ENCODE measurements around the gene RTN1. TPM values are rescaled to one million over a fixed set of nuclear protein-coding genes. Genes with fewer than 3 reads are reported as not detected.

The RTN1 gene
- total RNA-seq, 2 experiments from 2014 or later = not detected

DNA sequence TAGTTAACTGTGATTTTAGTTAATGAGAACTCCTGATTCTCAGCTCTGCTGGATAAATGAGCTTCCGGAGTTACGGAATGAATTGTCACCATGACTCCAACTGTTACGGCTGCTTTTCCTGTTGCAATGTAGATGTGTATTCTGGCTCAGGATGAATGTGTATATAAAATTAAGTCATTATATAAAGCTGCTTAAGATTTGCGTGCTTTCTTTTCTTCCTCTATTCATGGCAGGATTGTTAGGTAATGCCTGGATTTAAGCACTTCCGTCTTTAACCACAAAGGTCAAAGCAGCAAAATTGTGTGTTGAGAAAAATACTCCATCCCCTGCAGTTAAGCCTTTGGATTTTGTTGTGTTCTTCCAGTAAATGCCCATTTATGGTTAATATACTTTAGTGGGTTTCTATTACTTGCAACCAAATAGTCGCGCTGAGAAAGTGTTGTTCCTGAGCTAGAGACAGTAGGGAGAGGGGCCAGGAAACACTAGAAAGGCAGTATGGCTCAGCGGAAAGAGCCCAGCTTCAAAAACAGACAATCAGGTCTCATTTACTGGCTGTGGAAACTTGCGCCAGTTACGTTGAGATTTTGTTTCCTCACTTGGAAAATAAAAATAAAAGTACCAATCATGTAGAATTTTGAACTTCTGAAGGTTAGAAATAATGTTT lies 284.6 kb downstream of the RTN1 start:
- Mint-ChIP-seq H3K9me3 (ENCODE audit: low read depth) (no peaks in the 10 kb centered on the region), H3K4me3 (no peak overlapping the region), H3K4me1 (peaks cover 4% of the 10 kb centered on the region), H3K36me3 (no peaks in the 10 kb centered on the region), H3K27ac (no peak overlapping the region), H3K27me3 (peaks cover 4% of the 10 kb centered on the region)
- ATAC-seq (no peak), DNase-seq (no peak)
- CTCF ChIA-PET = interaction anchor here (1.4 kb wide), 1 partner anchor 9 kb away, joined by 8 read pairs; the partner anchor contains the start of gene CCDC175

DNA sequence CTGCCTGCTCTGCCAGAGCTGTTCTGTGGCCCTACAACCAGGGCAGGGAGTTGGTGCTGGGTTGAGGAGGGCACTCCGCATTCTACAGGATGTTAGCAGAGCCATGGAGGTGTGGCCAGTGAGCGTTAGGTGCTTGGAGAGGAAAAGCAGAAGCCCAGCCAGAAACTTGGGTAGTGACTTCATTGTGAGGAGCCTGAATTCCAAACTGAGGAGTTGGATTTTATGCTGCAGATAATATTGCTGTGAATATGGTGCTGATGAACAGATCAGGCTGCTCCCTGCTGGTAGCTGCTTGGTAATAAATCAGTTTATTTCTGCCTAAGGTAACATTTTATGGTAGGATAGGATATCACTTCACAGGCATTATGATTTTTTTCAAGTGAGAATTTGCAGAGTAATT lies 286.8 kb downstream of the RTN1 start:
- Mint-ChIP-seq H3K27me3 (peaks cover 2% of the 10 kb centered on the region), H3K4me1 (peaks cover 4% of the 10 kb centered on the region), H3K36me3 (no peaks in the 10 kb centered on the region), H3K9me3 (ENCODE audit: low read depth) (no peaks in the 10 kb centered on the region), H3K4me3 (no peak overlapping the region), H3K27ac (no peak overlapping the region)
- CTCF ChIA-PET = interaction anchor here (1.4 kb wide), 1 partner anchor 77 kb away, joined by 3 read pairs; no protein-coding TSS in a partner anchor
- DNase-seq = no peak
- no peak for ATAC-seq

DNA sequence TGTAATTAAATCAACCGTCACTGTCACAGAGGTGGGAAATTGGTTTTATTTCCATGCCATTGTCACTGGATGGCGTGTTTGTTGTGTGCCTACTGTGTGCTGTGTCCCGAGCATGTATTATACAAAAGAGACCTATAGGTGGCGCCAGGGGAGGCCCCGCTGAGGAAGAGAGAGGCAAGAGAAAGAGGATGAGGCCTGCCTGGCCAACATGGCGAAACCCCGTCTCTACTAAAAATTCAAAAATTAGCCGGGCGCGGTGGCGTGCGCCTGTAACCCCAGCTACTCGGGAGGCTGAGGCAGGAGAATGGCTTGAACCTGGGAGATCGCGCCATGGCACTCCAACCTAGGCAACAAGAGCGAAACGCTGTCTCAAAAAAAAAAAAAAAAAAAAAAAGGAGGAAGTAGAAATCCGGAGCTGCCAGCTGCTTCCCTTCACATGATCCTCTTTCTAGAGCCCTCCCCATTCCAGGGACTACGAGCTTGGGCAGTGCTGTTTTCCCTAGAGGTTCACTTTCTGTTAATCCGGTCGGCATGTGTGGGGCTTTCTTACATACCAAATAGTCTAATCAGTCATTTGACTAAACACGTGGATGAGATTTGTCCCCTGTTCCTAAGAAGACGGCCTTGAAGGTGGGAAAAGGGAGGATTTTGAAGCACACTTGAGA lies 287.6 kb downstream of the RTN1 start:
- H3K4me3 Mint-ChIP-seq = no peak overlapping the region
- no peak for DNase-seq
- peaks cover 2% of the 10 kb centered on the region for H3K27me3 Mint-ChIP-seq
- no peaks in the 10 kb centered on the region for H3K36me3 Mint-ChIP-seq
- H3K27ac Mint-ChIP-seq = no peak overlapping the region
- no peak for ATAC-seq
- peaks cover 4% of the 10 kb centered on the region for H3K4me1 Mint-ChIP-seq
- CTCF ChIA-PET = no interaction called here
- H3K9me3 Mint-ChIP-seq (ENCODE audit: low read depth) = no peaks in the 10 kb centered on the region

DNA sequence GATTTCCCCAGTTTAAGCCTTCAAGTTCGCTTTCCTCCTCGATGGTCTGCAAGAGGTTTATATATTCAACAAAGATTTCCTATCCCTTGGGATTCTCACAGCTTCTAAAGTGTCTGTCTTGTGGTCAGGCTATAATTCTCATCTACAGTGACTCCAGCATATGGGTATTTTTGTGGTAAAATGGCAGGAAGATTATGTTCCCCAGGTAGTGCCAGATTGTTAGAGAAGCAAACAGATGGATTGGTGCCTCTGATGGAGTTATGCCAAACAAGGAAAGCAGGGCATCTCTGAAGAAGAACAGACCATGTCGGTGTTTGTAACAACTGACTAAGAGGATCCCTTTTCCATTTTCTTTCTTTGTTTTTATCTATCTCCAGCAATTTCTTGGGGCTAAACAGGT lies 288.4 kb downstream of the RTN1 start:
- DNase-seq (no peak), ATAC-seq (no peak)
- CTCF ChIA-PET = no interaction called here
- Mint-ChIP-seq H3K36me3 (no peaks in the 10 kb centered on the region), H3K27ac (no peak overlapping the region), H3K9me3 (ENCODE audit: low read depth) (no peaks in the 10 kb centered on the region), H3K27me3 (peaks cover 2% of the 10 kb centered on the region), H3K4me3 (no peak overlapping the region), H3K4me1 (peaks cover 4% of the 10 kb centered on the region)

DNA sequence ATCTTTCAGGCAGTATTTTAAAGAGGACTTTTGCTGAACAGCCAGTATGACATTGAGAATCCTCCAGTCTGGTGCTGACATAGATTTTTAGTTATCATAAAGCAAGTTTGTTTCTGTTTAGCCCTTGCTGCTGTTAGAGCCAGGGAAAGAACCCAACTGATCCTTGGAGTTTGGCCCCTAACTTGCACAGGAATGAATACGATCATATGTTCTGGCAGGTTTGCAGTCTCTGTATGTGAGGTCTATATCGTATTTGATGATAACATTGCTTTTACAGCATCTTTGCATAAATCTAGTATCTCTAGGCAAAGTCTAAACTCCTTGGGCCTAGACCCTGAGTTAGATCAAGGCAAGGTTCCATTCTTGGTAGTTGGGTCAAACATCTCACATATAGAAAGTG lies 289.7 kb downstream of the RTN1 start:
- no peaks in the 10 kb centered on the region for H3K9me3 Mint-ChIP-seq (ENCODE audit: low read depth)
- CTCF ChIA-PET = interaction anchor here (0.9 kb wide), 1 partner anchor 603 kb away, joined by 3 read pairs; no protein-coding TSS in a partner anchor
- DNase-seq (no peak), ATAC-seq (no peak)
- H3K4me1 Mint-ChIP-seq = peaks cover 9% of the 10 kb centered on the region
- H3K27me3 Mint-ChIP-seq = peaks cover 7% of the 10 kb centered on the region
- no peaks in the 10 kb centered on the region for H3K36me3 Mint-ChIP-seq
- H3K4me3 Mint-ChIP-seq = no peak overlapping the region
- H3K27ac Mint-ChIP-seq = no peak overlapping the region

DNA sequence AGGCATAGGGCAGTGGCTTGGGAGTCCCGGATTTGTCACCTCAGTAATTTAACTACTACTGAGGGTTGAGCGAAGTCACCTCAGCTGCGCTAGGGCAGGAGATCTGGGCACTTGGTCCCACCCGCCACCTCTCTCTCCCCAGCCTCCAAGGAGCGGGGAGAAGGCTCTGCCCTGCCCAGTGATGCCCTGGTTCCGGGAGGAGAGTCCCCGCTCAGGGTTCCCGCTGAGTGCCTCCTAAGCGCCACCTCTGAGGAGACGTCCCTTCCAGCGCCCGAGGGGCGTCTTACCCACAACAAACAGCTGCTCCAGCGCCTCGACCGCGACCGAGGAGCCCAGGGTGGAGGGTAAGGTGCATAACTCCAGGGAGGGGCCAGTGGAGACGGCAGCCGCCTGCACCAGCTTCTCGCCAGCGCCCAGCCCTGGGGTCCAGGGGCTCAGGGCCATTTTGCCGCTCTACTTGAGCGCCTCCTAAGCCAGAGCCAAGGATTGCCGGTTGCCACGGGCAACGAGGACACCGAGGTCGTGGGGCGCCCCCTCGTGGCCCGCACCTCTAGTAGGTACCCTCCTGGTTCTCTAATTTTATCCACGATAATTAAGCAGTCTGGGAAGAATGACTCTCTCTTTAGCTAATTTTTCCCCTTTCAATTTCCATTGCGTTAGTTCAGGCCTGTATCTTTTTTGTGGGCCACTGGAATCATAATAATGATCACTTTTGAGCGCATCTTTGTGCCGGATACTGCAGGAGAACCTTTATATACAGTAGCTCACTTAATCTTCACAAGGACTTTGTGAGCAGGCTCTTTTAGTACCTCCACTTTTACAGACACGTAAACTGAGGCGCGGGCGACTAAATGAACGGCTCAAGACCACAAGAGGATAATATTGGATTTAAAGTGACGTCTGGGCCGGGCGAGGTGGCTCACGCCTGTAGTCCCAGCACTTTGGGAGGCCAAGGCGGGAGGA lies 294.0 kb downstream of the RTN1 start, which contains the start of gene CCDC175:
CCDC175 (minus strand) TSS at position 481 of the 963 bp plus-strand sequence; CDS start at position 444, 37 bp downstream.
- ATAC-seq (peak; percentile 96), DNase-seq (peak; percentile 88)
- H3K9me3 Mint-ChIP-seq (ENCODE audit: low read depth) = no peaks in the 10 kb centered on the region
- CTCF ChIA-PET = interaction anchor here (0.6 to 3.1 kb wide), 29 partner anchors 9 to 610 kb away, joined by 3 to 26 read pairs (median 3); partner anchors contain the start of genes DHRS7, JKAMP and L3HYPDH
- H3K4me3 Mint-ChIP-seq = peak within 1 kb of the TSS; percentile 64
- peaks cover 20% of the 10 kb centered on the region for H3K27me3 Mint-ChIP-seq
- H3K36me3 Mint-ChIP-seq = no peaks in the 10 kb centered on the region
- H3K4me1 Mint-ChIP-seq = peaks cover 9% of the 10 kb centered on the region
- no peak within 1 kb of the TSS for H3K27ac Mint-ChIP-seq

DNA sequence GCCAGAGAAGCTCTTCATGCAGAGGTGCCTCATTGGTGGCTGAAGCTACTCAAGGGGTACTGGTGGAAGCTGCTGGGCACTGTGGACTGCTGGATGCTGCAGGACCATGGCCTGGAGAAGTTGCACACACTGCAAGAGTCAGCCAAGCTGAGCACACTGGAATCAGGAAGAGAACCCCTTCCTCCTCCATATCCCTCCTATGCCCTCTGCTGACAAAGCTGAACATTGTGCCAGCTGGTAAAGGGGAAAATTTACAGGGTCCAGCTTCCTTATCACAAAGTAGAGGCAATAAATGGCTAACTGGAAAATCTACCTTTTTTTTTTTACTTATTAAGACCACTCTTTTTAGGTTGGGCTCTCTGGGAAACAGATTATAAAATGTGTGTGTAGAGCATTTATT lies 300.5 kb downstream of the RTN1 start:
- Mint-ChIP-seq H3K9me3 (ENCODE audit: low read depth) (no peaks in the 10 kb centered on the region), H3K27ac (no peak overlapping the region), H3K4me1 (no peaks in the 10 kb centered on the region), H3K36me3 (no peaks in the 10 kb centered on the region), H3K27me3 (peaks cover 38% of the 10 kb centered on the region), H3K4me3 (no peak overlapping the region)
- no peak for DNase-seq
- CTCF ChIA-PET = interaction anchor here (0.8 to 1.3 kb wide), 3 partner anchors 8 to 57 kb away, joined by 3 read pairs; no protein-coding TSS in a partner anchor
- ATAC-seq = no peak

DNA sequence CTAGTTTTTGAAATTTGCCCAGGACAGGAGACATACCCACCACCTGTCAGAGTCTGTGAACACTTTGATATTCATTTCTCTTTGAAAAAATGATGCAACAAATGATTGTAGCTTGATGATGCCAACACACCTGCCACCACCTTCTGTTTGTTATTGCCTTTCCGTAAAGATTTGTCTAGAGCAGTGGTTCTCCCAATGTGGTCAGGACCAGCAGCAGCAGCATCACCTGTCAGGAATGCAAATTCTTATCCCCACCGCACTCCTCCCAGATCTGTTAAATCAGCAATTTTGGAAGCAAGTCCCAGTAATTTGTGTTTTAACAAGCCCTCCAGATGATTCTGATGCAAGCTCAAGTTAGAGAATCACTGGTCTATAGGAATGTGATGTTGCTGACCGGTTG lies 303.9 kb downstream of the RTN1 start:
- ATAC-seq (no peak), DNase-seq (no peak)
- Mint-ChIP-seq H3K36me3 (no peaks in the 10 kb centered on the region), H3K27ac (no peak overlapping the region), H3K4me3 (no peak overlapping the region), H3K4me1 (no peaks in the 10 kb centered on the region), H3K27me3 (peaks cover 38% of the 10 kb centered on the region), H3K9me3 (ENCODE audit: low read depth) (no peaks in the 10 kb centered on the region)
- CTCF ChIA-PET = interaction anchor here (3.0 kb wide), 1 partner anchor 10 kb away, joined by 13 read pairs; the partner anchor contains the start of gene CCDC175

DNA sequence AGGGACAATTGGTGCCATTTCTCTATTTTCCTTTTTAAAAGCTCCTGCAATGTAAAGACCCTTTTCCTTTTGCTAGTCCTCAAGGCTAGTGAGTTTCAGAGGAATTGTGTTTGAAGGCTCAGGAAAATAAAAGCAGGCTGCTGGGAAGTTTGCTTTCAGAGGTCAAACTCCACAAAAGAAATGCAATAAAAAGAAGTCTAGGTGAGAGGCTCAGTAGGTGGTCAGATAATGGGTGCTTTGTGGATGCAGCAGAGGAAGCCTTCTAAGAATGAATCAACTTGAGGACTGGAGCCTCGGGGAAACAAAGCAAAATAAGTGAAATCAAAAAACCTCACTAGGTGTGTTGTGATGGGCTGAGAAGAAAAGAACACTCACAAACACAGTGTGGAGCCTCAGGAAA lies 304.3 kb downstream of the RTN1 start:
- no peak overlapping the region for H3K4me3 Mint-ChIP-seq
- H3K4me1 Mint-ChIP-seq = no peaks in the 10 kb centered on the region
- no peaks in the 10 kb centered on the region for H3K36me3 Mint-ChIP-seq
- no peaks in the 10 kb centered on the region for H3K9me3 Mint-ChIP-seq (ENCODE audit: low read depth)
- H3K27ac Mint-ChIP-seq = no peak overlapping the region
- CTCF ChIA-PET = interaction anchor here (3.0 kb wide), 1 partner anchor 10 kb away, joined by 13 read pairs; the partner anchor contains the start of gene CCDC175
- ATAC-seq (no peak), DNase-seq (no peak)
- peaks cover 34% of the 10 kb centered on the region for H3K27me3 Mint-ChIP-seq

DNA sequence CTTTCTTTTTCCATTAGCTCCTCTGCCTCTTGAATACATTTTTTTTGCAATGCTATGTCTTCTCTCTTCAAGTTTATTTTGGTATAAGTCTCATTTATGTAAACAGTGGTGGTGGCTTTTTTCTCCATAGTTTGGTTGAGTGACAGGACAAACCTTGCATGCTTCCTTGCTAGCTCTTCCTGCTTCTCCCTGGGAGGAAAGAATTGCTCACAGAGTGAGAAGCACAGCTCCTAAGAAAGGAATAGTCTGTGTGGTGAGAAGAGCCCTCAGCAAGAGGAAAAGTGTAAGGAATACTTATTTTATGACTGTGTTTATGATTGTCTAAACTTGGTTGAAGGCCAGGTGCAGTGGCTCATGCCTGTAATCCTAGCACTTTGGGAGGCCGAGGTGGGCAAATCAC lies 305.5 kb downstream of the RTN1 start:
- Mint-ChIP-seq H3K4me3 (no peak overlapping the region), H3K36me3 (no peaks in the 10 kb centered on the region), H3K9me3 (ENCODE audit: low read depth) (no peaks in the 10 kb centered on the region), H3K27me3 (peaks cover 36% of the 10 kb centered on the region), H3K27ac (no peak overlapping the region), H3K4me1 (no peaks in the 10 kb centered on the region)
- CTCF ChIA-PET = no interaction called here
- no peak for DNase-seq
- ATAC-seq = no peak

DNA sequence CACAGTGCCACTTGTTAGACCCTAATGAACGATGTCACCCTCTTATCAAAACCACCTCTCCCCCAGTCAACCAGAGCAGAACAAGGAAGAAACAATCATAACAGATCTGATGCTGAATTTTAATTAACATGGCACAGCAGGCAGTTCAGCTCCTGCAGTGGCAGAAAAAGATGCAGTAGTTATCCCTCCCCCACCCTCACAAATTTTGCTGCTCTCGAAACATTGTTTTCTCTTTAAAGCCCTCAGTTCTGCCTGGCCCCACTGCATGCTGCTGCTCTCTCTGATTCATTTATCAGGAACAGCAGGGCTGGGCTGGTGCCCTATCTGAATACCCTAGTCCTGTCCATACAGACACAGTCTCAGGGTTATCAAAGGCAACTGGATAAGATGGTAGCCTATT lies 306.2 kb downstream of the RTN1 start:
- H3K27ac Mint-ChIP-seq = no peak overlapping the region
- peaks cover 36% of the 10 kb centered on the region for H3K27me3 Mint-ChIP-seq
- CTCF ChIA-PET = no interaction called here
- no peaks in the 10 kb centered on the region for H3K4me1 Mint-ChIP-seq
- DNase-seq (no peak), ATAC-seq (no peak)
- no peak overlapping the region for H3K4me3 Mint-ChIP-seq
- no peaks in the 10 kb centered on the region for H3K36me3 Mint-ChIP-seq
- H3K9me3 Mint-ChIP-seq (ENCODE audit: low read depth) = no peaks in the 10 kb centered on the region

DNA sequence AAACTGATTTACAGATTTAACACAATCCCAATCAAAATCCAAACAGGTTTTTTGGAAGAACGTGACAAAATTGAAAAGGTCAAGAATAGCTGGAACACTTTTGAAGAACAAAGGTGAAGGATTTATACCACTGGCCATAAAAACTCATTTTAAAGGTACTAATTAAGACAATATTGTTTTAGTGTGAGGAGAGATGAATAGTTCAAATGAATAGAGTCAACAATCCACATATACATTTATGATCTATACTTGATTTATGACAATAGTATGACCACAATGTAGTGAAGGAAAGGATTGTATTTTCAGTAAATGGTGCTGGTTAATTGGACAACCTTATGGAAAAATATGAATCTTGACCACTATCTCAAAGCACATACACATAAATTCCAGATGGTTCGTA lies 323.3 kb downstream of the RTN1 start:
- peaks cover 9% of the 10 kb centered on the region for H3K27me3 Mint-ChIP-seq
- no peaks in the 10 kb centered on the region for H3K9me3 Mint-ChIP-seq (ENCODE audit: low read depth)
- no peaks in the 10 kb centered on the region for H3K36me3 Mint-ChIP-seq
- H3K27ac Mint-ChIP-seq = no peak overlapping the region
- H3K4me1 Mint-ChIP-seq = no peaks in the 10 kb centered on the region
- CTCF ChIA-PET = no interaction called here
- H3K4me3 Mint-ChIP-seq = no peak overlapping the region
- ATAC-seq (no peak), DNase-seq (no peak)

Data from activated CD8-positive, alpha-beta memory T cell treated with anti-CD3 and anti-CD28 coated beads, Interleukin-2, amount 10 ng/mL, durations not matched to agents 7 days and 5 days (primary cell).